ENCODE measurements around the gene EIF2S3B.

EIF2S3B gene

DNA sequence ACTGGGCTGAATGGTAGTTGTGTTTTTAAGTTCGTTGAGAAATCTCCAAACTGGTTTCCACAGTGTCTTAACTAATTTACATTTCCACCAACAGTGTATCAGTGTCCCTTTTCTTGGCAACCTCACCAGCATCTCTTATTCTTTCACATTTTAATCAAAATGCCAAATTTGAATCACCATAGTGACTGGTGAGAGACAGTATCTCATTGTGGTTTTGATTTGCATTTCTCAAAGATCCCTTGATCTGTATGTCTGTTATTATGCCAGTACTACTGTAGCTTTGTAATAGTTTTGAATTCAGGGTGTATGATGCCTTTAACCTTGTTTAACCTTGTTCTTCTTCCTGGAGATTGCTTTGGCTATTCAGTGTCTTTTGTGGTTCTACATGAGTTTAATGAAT lies 2.2 kb upstream of the EIF2S3B start:
- H3K36me3 ChIP-seq (ENCODE audit: control insufficient read depth in 1 of 2, insufficient read depth in 2 of 2, low read length in 2 of 2) = no peaks in the 10 kb centered on the region
- H3K9me3 ChIP-seq (ENCODE audit: control insufficient read depth in 1 of 2, low read length in 2 of 2) = no peaks in the 10 kb centered on the region
- H3K27me3 ChIP-seq (ENCODE audit: low read depth, low read length) = no peaks in the 10 kb centered on the region
- H3K4me1 ChIP-seq (ENCODE audit: control insufficient read depth in 1 of 2, insufficient read depth in 2 of 2, low read length in 2 of 2) = no peaks in the 10 kb centered on the region
- no peak overlapping the region for H3K4me3 ChIP-seq (ENCODE audit: low read depth in 1 of 2, low read length in 2 of 2)
- no peak overlapping the region for H3K27ac ChIP-seq (ENCODE audit: low read length)

DNA sequence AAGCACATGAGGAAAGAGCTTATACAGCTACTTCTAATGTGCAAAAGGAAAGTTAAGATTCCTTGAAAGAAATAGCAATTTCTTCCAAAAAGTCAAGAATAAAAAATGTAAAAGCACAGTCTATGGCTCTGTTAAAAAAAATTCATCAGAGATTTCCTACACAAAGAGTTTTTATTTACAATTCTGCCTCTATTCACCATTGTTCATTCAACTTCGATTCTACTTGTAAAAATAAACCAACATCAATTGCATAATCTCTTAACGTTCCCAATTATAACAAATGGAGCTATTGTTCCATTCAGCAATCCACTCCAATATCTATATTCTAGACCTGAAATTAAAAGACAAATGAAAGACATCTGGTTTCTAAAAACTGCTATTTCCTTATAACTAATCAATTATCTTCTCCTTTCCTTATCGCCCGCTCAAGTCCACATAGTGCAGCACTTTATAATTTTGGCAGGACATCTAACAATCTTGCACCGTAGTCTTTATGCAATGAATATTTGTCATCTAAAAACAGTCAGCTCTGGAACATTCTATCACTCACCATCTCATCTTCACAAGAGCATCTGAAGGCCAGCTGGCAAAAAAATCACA lies 6.2 kb downstream of the EIF2S3B start:
- Histone ChIP-seq H3K4me3 (ENCODE audit: low read depth in 1 of 2, low read length in 2 of 2) (no peak overlapping the region), H3K9me3 (ENCODE audit: control insufficient read depth in 1 of 2, low read length in 2 of 2) (no peaks in the 10 kb centered on the region)

DNA sequence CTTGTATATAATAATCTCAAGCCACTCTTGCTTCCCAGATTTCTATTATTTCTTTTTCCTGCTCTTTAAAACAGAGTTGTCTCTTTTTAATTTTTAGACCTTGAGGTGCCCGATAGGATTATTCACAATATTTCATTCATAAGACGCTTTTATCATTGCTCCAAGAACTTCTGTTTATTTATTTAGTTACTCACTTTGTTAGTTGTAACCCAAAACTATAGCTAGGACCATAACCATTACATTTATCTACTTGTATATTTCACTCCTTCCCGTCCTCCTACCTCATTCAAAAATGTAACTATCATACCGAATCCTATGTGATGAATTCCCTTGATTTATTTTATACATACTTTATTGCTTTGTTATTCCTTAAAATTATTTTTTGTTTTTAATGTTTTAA lies 7.1 kb downstream of the EIF2S3B start:
- Histone ChIP-seq H3K27me3 (ENCODE audit: low read depth, low read length) (no peaks in the 10 kb centered on the region), H3K4me1 (ENCODE audit: control insufficient read depth in 1 of 2, insufficient read depth in 2 of 2, low read length in 2 of 2) (no peaks in the 10 kb centered on the region), H3K4me3 (ENCODE audit: low read depth in 1 of 2, low read length in 2 of 2) (no peak overlapping the region), H3K36me3 (ENCODE audit: control insufficient read depth in 1 of 2, insufficient read depth in 2 of 2, low read length in 2 of 2) (no peaks in the 10 kb centered on the region), H3K9me3 (ENCODE audit: control insufficient read depth in 1 of 2, low read length in 2 of 2) (no peaks in the 10 kb centered on the region), H3K27ac (ENCODE audit: low read length) (no peak overlapping the region)

More for the DNA sequence above, 6.2 kb downstream of the EIF2S3B start:
- Histone ChIP-seq H3K27ac (ENCODE audit: low read length) (no peak overlapping the region), H3K27me3 (ENCODE audit: low read depth, low read length) (no peaks in the 10 kb centered on the region), H3K4me1 (ENCODE audit: control insufficient read depth in 1 of 2, insufficient read depth in 2 of 2, low read length in 2 of 2) (no peaks in the 10 kb centered on the region), H3K36me3 (ENCODE audit: control insufficient read depth in 1 of 2, insufficient read depth in 2 of 2, low read length in 2 of 2) (no peaks in the 10 kb centered on the region)

DNA sequence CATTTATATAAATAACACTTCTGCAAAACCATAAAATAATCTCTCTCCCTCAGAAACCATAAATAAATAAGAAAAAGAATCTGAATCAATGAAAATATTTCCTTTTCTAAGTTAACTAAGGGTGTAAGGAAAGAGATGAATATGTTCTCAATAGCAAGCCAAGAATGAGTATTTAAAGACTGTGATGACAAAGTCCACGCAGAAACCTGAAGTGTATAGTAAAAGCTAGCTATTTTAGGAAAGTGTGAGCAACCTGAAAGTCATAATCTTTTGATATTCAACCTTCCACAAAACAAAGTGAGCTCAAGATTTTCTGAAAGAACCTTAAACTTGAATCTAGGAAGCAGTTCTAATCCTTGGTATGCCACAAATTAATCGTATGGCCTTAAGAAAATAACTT lies 15.9 kb downstream of the EIF2S3B start:
- H3K27me3 ChIP-seq (ENCODE audit: low read depth, low read length) = no peaks in the 10 kb centered on the region
- H3K36me3 ChIP-seq (ENCODE audit: control insufficient read depth in 1 of 2, insufficient read depth in 2 of 2, low read length in 2 of 2) = no peaks in the 10 kb centered on the region
- H3K4me1 ChIP-seq (ENCODE audit: control insufficient read depth in 1 of 2, insufficient read depth in 2 of 2, low read length in 2 of 2) = no peaks in the 10 kb centered on the region
- no peaks in the 10 kb centered on the region for H3K9me3 ChIP-seq (ENCODE audit: control insufficient read depth in 1 of 2, low read length in 2 of 2)
- no peak overlapping the region for H3K27ac ChIP-seq (ENCODE audit: low read length)
- H3K4me3 ChIP-seq (ENCODE audit: low read depth in 1 of 2, low read length in 2 of 2) = no peak overlapping the region

DNA sequence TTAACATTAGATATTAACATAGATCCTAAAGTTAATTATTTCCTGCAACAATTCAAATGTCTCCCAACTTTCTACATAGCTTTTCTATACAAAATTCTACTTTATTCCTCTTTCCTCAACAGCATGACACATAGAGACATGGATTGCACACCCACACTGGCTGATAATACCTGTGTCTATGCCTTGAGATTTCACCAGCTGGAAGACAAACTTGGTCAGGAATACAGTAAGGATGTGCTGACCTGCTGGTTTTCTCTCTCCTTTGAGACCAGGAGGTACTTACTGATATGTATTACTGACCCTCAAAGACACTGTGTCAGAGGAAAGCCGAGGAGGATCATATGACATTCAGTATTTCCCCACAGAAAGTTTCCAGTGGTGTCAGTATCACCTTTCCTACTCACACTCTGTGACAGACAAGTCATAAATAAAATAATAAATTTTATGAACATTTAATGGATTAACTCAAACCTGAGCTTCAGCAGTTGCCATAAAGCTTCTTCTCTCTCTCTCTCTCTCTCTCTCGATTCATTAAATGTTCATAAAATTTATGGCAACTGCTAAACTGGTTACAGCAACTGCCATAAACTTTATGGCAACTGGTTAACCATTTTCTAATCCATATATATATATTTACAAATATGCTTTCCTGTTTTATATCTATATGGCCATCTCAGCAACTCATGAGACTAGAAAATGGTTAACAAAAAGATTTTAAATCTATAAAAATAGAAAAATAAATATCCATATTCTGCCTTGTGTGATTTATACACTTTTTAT lies 22.7 kb downstream of the EIF2S3B start:
- Histone ChIP-seq H3K27ac (ENCODE audit: low read length) (no peak overlapping the region), H3K4me1 (ENCODE audit: control insufficient read depth in 1 of 2, insufficient read depth in 2 of 2, low read length in 2 of 2) (no peaks in the 10 kb centered on the region), H3K36me3 (ENCODE audit: control insufficient read depth in 1 of 2, insufficient read depth in 2 of 2, low read length in 2 of 2) (no peaks in the 10 kb centered on the region), H3K4me3 (ENCODE audit: low read depth in 1 of 2, low read length in 2 of 2) (no peak overlapping the region), H3K27me3 (ENCODE audit: low read depth, low read length) (no peaks in the 10 kb centered on the region), H3K9me3 (ENCODE audit: control insufficient read depth in 1 of 2, low read length in 2 of 2) (no peaks in the 10 kb centered on the region)

DNA sequence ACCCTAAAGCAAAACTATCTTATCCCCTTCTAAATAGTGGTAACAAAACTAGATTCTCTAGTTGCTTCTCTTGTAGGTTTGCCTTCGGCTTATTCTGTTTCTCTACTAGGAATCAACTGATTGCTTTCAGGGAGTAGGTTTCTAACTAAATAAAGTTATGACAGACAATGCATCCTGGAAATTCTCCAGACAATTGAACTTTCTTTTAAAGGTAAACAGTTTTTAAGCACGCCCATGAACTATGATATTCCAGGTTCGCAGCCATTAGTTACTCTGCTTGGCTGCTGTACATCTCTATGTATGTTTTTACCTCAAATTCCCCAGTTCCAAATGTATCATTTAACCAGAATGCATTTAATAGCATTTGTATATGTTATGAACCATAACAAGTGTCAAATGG lies 23.9 kb downstream of the EIF2S3B start:
- no peaks in the 10 kb centered on the region for H3K36me3 ChIP-seq (ENCODE audit: control insufficient read depth in 1 of 2, insufficient read depth in 2 of 2, low read length in 2 of 2)
- H3K27me3 ChIP-seq (ENCODE audit: low read depth, low read length) = no peaks in the 10 kb centered on the region
- H3K4me1 ChIP-seq (ENCODE audit: control insufficient read depth in 1 of 2, insufficient read depth in 2 of 2, low read length in 2 of 2) = no peaks in the 10 kb centered on the region
- H3K27ac ChIP-seq (ENCODE audit: low read length) = no peak overlapping the region
- no peak overlapping the region for H3K4me3 ChIP-seq (ENCODE audit: low read depth in 1 of 2, low read length in 2 of 2)
- H3K9me3 ChIP-seq (ENCODE audit: control insufficient read depth in 1 of 2, low read length in 2 of 2) = no peaks in the 10 kb centered on the region

DNA sequence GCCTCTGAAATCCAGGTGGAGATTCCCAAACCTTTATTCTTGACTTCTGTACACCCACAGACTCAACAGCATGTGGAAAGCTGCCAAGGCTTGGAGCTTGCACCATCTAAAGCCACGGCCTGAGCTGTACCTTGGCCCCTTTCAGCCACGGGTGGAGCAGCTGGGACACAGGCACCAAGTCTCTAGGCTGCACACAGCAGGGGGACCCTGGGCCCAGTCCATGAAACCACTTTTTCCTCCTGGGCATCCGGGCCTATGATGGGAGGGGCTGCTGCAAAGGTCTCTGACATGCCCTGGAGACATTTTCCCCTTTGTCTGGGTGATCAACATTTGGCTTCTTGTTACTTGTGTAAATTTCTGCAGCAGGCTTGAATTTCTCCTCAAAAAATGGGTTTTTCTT lies 32.0 kb downstream of the EIF2S3B start:
- no peak overlapping the region for H3K4me3 ChIP-seq (ENCODE audit: low read depth in 1 of 2, low read length in 2 of 2)
- H3K4me1 ChIP-seq (ENCODE audit: control insufficient read depth in 1 of 2, insufficient read depth in 2 of 2, low read length in 2 of 2) = no peaks in the 10 kb centered on the region
- no peaks in the 10 kb centered on the region for H3K9me3 ChIP-seq (ENCODE audit: control insufficient read depth in 1 of 2, low read length in 2 of 2)
- no peaks in the 10 kb centered on the region for H3K27me3 ChIP-seq (ENCODE audit: low read depth, low read length)
- no peaks in the 10 kb centered on the region for H3K36me3 ChIP-seq (ENCODE audit: control insufficient read depth in 1 of 2, insufficient read depth in 2 of 2, low read length in 2 of 2)
- no peak overlapping the region for H3K27ac ChIP-seq (ENCODE audit: low read length)

DNA sequence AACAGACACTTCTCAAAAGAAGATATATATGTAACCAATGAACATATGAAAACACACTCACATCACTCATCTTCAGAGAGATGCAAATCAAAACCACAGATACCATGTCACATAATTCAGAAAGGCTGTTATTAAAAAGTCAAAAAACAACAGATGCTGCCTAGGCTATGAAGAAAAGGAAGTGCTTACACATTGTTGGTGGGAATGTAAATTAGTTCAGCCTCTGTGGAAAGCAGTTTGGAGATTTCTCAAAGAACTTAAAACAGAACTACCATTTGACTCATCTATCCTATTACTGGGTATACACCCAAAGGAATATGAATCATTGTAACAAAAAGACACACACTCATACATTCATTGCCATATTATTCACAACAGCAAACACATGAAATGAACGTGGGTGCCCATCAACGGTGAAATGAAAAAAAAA lies 35.1 kb downstream of the EIF2S3B start:
- Histone ChIP-seq H3K4me3 (ENCODE audit: low read depth in 1 of 2, low read length in 2 of 2) (no peak overlapping the region), H3K9me3 (ENCODE audit: control insufficient read depth in 1 of 2, low read length in 2 of 2) (no peaks in the 10 kb centered on the region), H3K27me3 (ENCODE audit: low read depth, low read length) (no peaks in the 10 kb centered on the region), H3K36me3 (ENCODE audit: control insufficient read depth in 1 of 2, insufficient read depth in 2 of 2, low read length in 2 of 2) (no peaks in the 10 kb centered on the region), H3K4me1 (ENCODE audit: control insufficient read depth in 1 of 2, insufficient read depth in 2 of 2, low read length in 2 of 2) (no peaks in the 10 kb centered on the region), H3K27ac (ENCODE audit: low read length) (no peak overlapping the region)

DNA sequence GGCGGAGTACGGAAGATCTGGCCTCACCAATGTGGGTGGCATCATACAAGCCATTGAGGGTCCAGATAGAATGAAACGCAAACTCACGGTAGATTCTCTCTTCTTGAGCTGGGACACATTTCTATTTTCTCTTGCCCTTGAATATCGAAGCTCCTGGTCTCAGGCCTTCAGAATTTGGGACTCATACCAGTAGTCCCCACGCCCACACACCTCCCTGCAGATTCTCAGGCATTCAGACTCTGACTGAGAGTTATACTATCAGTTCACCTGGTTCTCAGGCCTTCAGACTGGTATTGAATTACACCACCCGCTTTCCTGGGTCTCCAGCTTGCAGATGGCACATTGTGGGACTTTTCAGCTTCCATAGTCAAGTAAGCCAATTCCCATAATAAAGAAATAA lies 37.8 kb downstream of the EIF2S3B start:
- H3K27ac ChIP-seq (ENCODE audit: low read length) = no peak overlapping the region
- no peaks in the 10 kb centered on the region for H3K9me3 ChIP-seq (ENCODE audit: control insufficient read depth in 1 of 2, low read length in 2 of 2)
- H3K27me3 ChIP-seq (ENCODE audit: low read depth, low read length) = no peaks in the 10 kb centered on the region

DNA sequence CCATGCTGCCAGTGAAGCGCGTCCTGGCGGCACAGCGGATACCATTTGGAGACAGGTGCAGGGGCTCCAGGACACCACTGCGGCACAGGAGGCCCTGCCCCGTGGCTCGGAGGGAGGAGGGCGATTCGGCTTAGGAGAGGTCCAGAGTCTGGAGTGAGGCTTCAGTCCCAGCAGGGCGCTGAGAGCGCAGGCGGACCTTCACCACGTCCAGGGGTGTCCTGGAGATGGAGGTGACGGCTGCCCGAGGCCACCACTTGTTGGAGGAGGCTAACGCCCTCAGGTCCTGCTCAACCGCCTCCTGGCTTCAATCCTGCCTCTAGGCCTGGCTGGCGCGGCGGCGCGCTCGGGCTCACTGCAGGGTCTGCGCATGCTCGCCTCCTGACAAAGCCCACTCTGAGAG lies 45.7 kb downstream of the EIF2S3B start:
- Histone ChIP-seq H3K4me1 (ENCODE audit: control insufficient read depth in 1 of 2, insufficient read depth in 2 of 2, low read length in 2 of 2) (no peaks in the 10 kb centered on the region), H3K36me3 (ENCODE audit: control insufficient read depth in 1 of 2, insufficient read depth in 2 of 2, low read length in 2 of 2) (no peaks in the 10 kb centered on the region), H3K27ac (ENCODE audit: low read length) (no peak overlapping the region), H3K9me3 (ENCODE audit: control insufficient read depth in 1 of 2, low read length in 2 of 2) (no peaks in the 10 kb centered on the region), H3K27me3 (ENCODE audit: low read depth, low read length) (no peaks in the 10 kb centered on the region), H3K4me3 (ENCODE audit: low read depth in 1 of 2, low read length in 2 of 2) (no peak overlapping the region)

More for the DNA sequence above, 37.8 kb downstream of the EIF2S3B start:
- Histone ChIP-seq H3K4me3 (ENCODE audit: low read depth in 1 of 2, low read length in 2 of 2) (no peak overlapping the region), H3K36me3 (ENCODE audit: control insufficient read depth in 1 of 2, insufficient read depth in 2 of 2, low read length in 2 of 2) (no peaks in the 10 kb centered on the region), H3K4me1 (ENCODE audit: control insufficient read depth in 1 of 2, insufficient read depth in 2 of 2, low read length in 2 of 2) (no peaks in the 10 kb centered on the region)

DNA sequence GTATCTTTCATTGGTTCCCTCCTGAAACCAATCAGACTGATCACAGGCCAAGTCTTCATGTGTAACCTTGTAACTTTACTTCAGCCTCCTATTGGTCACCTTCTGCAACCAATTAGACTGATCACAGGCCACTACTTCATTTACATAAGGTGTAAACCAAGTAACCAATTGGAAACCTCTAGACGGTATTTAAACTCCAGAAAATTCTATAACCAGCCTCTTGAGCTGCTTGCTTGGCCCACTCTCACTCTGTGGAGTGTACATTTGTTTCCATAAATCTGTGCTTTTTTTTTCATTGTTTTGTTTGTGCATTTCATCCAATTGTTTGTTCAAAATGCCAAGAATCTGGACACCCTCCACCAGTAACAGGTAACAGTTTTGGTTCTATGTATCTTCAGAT lies 47.5 kb downstream of the EIF2S3B start:
- no peaks in the 10 kb centered on the region for H3K9me3 ChIP-seq (ENCODE audit: control insufficient read depth in 1 of 2, low read length in 2 of 2)
- H3K4me1 ChIP-seq (ENCODE audit: control insufficient read depth in 1 of 2, insufficient read depth in 2 of 2, low read length in 2 of 2) = no peaks in the 10 kb centered on the region
- H3K27ac ChIP-seq (ENCODE audit: low read length) = no peak overlapping the region
- H3K27me3 ChIP-seq (ENCODE audit: low read depth, low read length) = no peaks in the 10 kb centered on the region
- no peaks in the 10 kb centered on the region for H3K36me3 ChIP-seq (ENCODE audit: control insufficient read depth in 1 of 2, insufficient read depth in 2 of 2, low read length in 2 of 2)
- no peak overlapping the region for H3K4me3 ChIP-seq (ENCODE audit: low read depth in 1 of 2, low read length in 2 of 2)

All from muscle layer of duodenum (tissue), 2 donors.